ENCODE results near the gene PRELID1.

PRELID1 gene

GRCh38 chr5:177314376-177315342 is 11.1 kb downstream of the PRELID1 start:
- DNase-seq, result no peak

DNA sequence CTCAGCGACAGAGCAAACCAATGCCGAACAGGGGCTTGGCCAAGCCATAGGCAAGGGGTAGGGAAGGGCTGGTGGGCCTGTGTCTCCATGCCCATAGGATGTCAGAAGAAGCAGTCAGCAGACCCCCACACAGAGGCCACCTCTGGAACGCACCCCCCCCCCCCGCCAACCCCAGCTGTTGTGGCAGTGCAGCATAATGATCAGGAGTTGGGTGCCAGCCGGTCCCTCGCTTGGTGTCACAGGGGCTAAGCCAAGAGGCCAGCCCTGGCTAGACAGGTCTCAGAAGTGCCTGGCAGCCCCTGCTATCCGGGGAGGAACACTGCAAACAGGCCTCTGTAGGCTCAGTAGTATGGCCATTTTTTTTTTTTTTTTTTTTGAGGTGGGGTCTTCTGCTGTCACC is 11.8 kb downstream of the PRELID1 start:
- DNase-seq, result no peak

DNA sequence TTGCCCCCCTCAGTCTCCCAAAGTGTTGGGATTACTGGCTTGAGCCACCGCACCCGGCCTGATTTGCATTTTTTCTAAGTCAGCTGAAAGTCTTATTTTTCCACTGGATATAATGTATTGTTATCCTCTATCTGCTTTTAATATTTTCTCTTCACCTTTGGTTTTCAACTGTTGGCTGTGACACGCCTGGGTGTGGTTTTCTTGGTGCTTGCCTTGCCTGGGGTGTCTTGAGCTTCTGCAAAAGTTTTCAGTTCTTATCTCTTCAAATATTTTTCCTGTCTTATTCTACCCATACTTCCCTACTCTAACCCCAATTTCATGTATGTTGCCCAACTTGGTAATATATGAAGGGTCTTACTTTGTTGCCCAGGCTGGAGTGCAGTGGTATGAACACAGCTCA is 12.4 kb downstream of the PRELID1 start:
- no peak for DNase-seq

DNA sequence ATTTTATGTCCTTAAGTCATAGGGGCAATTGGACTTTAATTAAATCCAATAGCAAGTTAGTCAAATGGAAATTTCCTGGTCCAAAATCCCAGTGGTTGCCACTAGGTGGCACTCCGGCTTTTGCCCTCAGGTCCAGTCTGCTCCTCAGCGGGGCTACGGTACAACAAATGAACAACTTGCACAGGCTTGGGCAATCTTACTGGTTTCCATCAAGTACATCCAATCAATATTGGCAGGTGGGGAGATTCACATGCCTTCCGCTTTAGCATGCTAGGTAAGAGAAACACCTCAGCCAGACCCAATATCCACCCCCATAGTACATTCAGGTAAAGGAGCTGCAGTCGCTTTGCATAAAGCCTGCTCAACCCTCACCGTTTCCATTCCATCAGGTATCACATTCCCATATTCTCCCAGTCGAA is 14.4 kb downstream of the PRELID1 start:
- peak; percentile 82 for DNase-seq

GRCh38 chr5:177319913-177320588 is 16.5 kb downstream of the PRELID1 start:
- DNase-seq, result no peak

DNA sequence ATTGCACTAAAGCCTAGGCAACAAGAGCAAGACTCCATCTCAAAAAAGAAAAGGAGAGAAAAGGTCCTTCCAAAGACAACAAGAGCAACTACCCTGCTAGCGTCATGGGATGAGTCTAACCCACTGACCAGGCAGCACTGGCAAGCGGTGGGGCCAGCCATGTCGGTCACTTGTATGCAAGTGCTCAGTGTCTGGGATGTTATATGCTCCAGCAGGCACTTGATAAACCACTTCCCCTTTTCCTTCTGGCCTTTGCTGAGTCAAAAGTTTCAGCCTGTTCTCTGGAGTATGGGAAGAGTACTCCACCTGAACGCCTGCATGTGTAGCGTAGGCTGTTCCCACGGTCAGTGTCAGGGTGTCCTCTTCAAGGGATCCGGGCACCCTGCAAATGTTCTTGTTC is 17.3 kb downstream of the PRELID1 start:
- no peak for DNase-seq

GRCh38 chr5:177325868-177326381 is 22.3 kb downstream of the PRELID1 start:
- no peak for DNase-seq

DNA sequence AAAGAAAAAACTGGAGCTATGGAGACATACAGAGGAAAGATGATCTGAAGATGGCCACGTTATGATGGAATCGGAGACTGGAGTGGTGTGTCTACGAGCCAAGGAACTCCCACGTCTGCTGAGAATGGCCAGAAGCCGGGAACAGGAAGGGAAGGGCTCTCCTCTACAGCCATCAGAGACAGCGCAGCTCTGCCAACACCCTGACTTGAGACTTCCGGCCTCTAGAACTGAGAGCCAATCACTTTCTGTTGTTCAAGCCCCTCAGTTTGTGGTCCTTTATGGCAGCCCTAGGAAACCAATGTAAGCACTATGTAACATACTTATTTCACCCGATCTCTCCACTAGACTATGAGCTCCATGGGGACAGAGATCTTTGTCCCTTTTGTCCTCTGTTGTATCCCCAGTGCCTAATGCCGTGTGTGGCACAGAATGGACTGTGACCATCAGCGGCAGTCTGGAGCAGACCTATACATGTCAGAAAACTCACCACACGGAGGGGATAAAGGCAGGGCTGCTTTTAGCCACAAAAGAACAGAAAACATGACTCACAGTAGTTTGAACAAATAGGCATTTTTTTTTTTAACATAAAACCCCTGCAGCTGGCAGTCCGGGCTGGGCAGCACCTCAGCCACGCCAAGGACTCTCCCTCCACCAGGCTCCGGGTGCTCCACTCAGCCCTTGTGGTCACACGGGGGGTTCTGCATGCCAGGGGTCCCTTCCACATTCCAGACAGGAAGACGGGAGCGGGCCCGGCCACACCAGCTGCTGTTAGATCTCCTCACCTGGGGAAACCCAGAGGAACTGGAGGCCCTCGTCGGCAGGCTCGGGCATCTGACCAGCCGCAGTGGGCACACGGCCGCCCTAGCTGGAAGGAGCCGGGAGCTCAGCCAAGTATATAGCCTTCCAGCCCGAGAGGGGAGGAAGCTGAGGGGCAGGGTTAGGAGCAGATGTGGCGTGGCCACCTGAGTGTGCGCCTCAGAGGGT is 24.2 kb downstream of the PRELID1 start:
- DNase-seq, result peak; percentile 42

DNA sequence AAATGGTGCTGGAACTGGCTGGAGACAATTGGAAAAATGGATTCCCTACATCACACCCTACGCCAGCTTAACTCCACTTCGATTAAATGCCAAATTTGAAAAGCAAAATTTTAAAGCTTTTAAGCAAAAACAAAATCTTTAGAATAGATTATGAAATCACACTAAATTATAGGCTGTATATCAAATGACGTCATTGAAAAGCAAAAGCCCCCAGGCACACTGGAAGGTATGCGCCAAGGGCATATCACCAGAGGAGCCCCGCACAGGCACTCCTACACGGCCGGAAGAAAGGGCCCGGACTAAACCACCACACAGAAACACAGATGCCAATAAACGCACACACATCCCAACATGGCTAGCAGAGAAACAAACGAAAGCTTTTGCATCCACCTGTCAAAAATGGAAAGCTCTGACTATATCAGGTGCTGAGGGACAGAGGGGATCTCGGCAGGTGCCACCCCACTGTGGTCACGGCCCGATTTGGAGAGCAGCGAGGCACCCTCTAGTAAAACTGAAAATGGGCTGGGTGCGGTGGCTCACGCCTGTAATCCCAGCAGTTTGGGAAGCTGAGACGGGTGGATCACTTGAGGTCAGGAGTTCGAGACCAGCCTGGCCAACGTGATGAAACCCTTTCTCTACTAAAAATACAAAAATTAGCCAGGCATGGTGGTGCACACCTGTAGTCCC is 25.1 kb downstream of the PRELID1 start:
- no peak for DNase-seq

DNA sequence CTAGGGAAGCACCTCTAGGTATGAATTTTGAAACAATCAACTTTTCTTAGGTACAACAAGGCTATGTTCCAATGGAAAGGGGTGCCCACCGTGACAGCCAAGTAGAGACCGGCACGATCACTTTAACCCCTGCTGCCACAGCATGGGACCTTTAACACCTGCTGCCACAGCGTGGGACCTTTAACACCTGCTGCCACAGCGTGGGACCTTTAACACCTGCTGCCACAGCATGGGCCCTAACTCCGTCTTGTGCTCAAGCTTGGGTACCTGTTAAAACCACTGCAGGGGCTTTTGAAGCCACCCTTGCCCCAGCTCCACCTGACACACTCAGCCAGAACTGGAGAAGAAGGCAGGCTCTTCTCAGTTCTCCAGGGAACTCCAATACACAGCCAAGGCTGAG is 26.3 kb downstream of the PRELID1 start:
- no peak for DNase-seq

GRCh38 chr5:177330991-177331842 is 27.6 kb downstream of the PRELID1 start:
- DNase-seq, result no peak

GRCh38 chr5:177332031-177332895 is 28.7 kb downstream of the PRELID1 start:
- DNase-seq, result no peak

GRCh38 chr5:177332896-177333260 is 29.3 kb downstream of the PRELID1 start:
- DNase-seq, result no peak

DNA sequence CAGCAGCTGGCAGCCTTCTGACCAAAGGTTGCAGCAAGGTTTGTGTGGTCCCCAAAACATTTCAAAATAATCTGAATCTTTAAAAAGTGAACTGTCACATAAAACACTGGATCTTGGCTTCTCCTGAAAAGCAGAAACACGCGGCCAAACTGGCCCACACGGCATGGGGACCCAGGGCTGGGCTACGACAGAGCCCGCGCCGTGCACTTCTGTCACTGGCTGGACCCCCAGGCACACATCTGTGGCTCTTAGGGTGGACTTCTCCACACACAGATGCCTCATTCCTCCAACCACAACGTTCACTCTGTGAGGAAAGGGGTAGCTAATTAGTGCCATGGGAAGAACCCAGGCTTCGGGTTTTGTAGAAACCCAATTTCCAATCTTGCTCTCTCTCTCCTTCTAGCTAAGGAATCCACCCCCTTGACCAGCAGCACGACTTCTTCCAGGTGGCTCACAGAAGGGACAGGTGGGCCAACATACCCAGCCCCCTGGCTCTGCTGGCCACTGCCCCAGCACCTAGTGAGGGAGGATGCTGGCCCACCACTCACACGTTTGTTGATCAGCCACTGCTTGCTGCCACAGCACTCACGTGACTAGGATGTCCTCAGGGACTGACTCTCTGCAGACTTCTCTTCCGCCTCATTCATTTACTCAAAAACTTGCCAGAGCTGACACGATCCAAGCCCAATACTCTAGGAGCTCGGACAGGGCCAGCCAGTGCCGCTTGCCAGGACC is 30.0 kb downstream of the PRELID1 start:
- DNase-seq, result no peak

DNA sequence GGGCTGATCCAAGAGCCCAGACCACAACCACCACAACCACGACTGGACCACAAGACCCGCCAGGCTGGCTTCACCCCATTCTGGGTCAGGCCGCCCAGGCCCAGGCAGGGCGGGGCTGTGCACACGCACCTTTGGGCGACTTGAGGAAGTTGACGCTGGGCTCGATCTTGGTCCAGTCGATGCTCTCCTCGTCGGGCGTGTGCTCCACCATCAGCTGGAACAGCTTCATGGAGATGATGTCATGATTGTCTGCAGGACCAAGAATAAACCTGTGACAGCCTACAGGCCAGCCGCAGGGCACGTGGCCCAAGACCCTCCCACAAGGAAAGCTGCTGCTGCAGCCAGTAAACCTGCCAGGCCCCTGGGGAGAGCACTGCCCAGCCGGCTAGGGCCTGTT is 30.6 kb downstream of the PRELID1 start:
- no peak for DNase-seq

DNA sequence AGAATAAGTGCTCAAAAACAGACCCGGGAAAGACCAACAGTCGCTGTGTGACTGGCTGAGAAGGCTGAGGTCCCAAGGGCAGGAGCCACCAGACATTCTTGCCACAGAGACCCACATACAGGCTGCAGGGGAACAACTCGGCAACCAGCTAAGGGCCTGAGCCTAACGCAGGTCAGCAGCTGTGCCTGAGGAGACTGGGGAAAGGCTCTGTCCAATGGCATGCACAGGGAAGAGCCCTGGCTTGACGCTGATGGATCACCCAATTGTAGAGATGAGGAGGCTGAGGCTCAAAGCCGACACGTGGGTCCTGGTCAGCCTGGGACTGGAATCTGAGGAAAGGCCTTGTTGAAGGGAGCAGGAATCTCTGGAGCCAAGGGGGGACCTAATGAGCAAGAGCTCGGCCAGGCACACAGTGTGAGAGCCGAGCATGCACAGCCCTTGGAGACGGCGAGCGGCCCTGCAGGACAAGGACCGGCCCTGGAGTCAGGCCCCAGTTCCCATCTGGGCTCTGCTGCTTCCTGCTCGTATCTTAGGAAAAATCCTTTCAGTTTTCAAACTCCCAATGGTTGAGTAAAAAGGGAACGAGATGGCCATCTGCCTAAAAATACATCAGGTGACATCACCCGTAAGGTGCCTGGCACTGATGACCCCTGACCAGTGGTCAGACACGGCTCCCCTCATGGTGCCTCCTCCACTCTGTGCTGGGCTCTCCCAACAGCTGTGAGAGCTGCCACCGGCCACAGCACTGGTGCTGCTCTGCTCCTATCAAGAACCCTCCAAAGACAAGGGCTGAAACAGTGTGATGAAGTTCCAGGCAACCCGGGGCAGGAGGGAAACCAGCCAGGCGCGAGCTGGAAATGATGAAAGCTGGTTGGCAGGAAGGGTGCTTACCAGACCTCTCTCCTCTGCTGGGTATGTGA is 31.4 kb downstream of the PRELID1 start:
- no peak for DNase-seq

- DNase-seq, result no peak
These were observed 32.1 kb downstream of the PRELID1 start for GRCh38 chr5:177335701-177336065.

DNA sequence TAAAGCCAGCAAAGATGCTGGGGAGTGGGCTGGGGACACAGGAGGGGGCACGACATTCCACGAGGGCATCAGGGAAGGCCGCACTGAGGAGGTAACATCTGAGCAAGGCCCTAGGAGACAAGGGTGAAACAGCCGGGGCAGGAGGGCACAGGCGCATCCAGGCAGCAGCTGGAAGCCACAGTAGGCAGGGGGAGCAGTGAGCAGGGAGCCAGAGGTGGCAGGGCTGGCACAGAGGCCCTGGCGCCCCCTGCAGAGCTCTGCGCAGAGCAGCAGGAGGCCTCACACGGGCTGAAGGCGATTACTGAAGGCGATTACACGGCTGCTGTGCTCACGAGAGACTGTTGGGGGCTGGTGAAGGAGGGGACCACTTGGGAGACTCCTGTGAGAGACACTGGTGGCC is 32.5 kb downstream of the PRELID1 start:
- DNase-seq, result peak; percentile 25

Measured in CD4-positive, alpha-beta T cell treated with Interleukin-10 for 1 hour (primary cell).